Gastroesophageal sphincter (tissue), 4 donors: Measurements from ENCODE around the gene METTL21C. TPM values are rescaled to one million over a fixed set of nuclear protein-coding genes. Genes with fewer than 3 reads are reported as not detected.

ENCODE experiments used
- ATAC-seq: fragments of 150-250 bp; one replicate; pipeline ENCODE4 v1.9.1; 2016; ENCODE audit warnings: mild to moderate bottlenecking, moderate library complexity
- H3K27ac ChIP-seq, 4 donors: fragments of 200-600 bp; sonication (generic) in 3 of 4; 1 replicate in 3 of 4; 2 replicates in 1 of 4; pipeline ENCODE4 v1.5.1; 2016 to 2019
- H3K27me3 ChIP-seq: fragments of 200-600 bp; sonication (generic); one replicate; pipeline ENCODE4 v1.5.1; 2019
- H3K36me3 ChIP-seq, 2 donors: fragments of 200-600 bp; sonication (generic); one replicate each; pipeline ENCODE4 v1.5.1; 2019; ENCODE audit warnings: control low read depth in 1 of 2
- H3K4me1 ChIP-seq, 3 donors: fragments of 200-600 bp; sonication (generic); 1 replicate in 2 of 3; 2 replicates in 1 of 3; pipeline ENCODE4 v1.5.1; 2016 to 2019; ENCODE audit warnings: control low read depth in 2 of 3
- H3K4me3 ChIP-seq, 2 donors: fragments of 200-600 bp; sonication (generic); one replicate each; pipeline ENCODE4 v1.5.1; 2019; ENCODE audit warnings: mild to moderate bottlenecking in 1 of 2, moderate library complexity in 1 of 2
- H3K9me3 ChIP-seq, 3 donors: fragments of 200-600 bp; sonication (generic); one replicate each; pipeline ENCODE4 v1.5.1; 2017 to 2019; ENCODE audit warnings: control low read depth in 2 of 3
- CTCF ChIP-seq, 4 experiments: fragments of 200-600 bp in 2 of 4; fragments of 450-650 bp in 2 of 4; sonication (generic) in 1 of 4; IDR thresholded peaks; one replicate each; pipeline ENCODE4 v1.5.1; 2017 to 2019; ENCODE audit warnings: antibody characterized with exemption in 4 of 4, mild to moderate bottlenecking in 2 of 4, moderate library complexity in 2 of 4
- EP300 ChIP-seq: sonication (generic); formaldehyde crosslinking; IDR thresholded peaks from one replicate; pipeline ENCODE4 v1.6.1; 2017; ENCODE audit warnings: antibody characterized with exemption, mild to moderate bottlenecking
- POLR2A ChIP-seq, 2 donors: fragments of 450-650 bp; IDR thresholded peaks; one replicate each; pipeline ENCODE4 v1.6.1; 2017; ENCODE audit warnings: antibody characterized with exemption in 2 of 2, mild to moderate bottlenecking in 2 of 2, moderate library complexity in 1 of 2
- POLR2AphosphoS5 ChIP-seq: sonication (generic); formaldehyde crosslinking; IDR thresholded peaks from one replicate; pipeline ENCODE4 v1.6.1; 2017; ENCODE audit warnings: antibody characterized with exemption
- WGBS, 2 donors: methylation state at CpG; one replicate each; pipeline ENCODE4 v1.1.5; 2018; ENCODE audit warnings: low coverage in 1 of 2; 5-methylcytosine and 5-hydroxymethylcytosine counted together
- total RNA-seq, 4 donors: library from RNA; depleted of rRNA; stranded (reverse); fragments of >200 nt; gene quantifications; one replicate each; pipeline ENCODE4 v1.1.0, GENCODE V29; 2016

Gene METTL21C
- total RNA-seq, 4 donors from 2014 or later, result 0.62 TPM; not detected in 3

- H3K36me3 ChIP-seq, result peaks cover 4 to 91% of the 10 kb centered on the region in 2 donors
- 70 to 75% methylated on average over 4 of the region's 4 CpGs for WGBS, 2 donors
These were observed 52.8 kb downstream of the METTL21C start for GRCh38 chr13:102642029-102642428.

GRCh38 chr13:102638741-102639140 lies 56.1 kb downstream of the METTL21C start:
- WGBS, 2 donors, result 82 to 88% methylated on average over 2 to 3 of the region's 3 CpGs

More at GRCh38 chr13:102642029-102642428, 52.8 kb downstream of the METTL21C start:
- no peaks in the 10 kb centered on the region for H3K4me1 ChIP-seq
- no peak overlapping the region for H3K4me3 ChIP-seq
- no peaks in the 10 kb centered on the region for H3K9me3 ChIP-seq
- ATAC-seq, result no peak
- H3K27me3 ChIP-seq, result no peaks in the 10 kb centered on the region
- no peak overlapping the region for H3K27ac ChIP-seq
- TF ChIP-seq EP300 (no peak), CTCF (IDR thresholded peaks at IDR 0.05) (no peak), POLR2AphosphoS5 (no peak), POLR2A (IDR thresholded peaks at IDR 0.05) (no peak)

More at GRCh38 chr13:102638741-102639140, 56.1 kb downstream of the METTL21C start:
- no peaks in the 10 kb centered on the region for H3K27me3 ChIP-seq
- H3K9me3 ChIP-seq, result no peaks in the 10 kb centered on the region
- no peaks in the 10 kb centered on the region for H3K4me1 ChIP-seq
- H3K27ac ChIP-seq, result no peak overlapping the region
- TF ChIP-seq EP300 (no peak), POLR2AphosphoS5 (no peak), CTCF (IDR thresholded peaks at IDR 0.05) (no peak), POLR2A (IDR thresholded peaks at IDR 0.05) (no peak)
- no peak for ATAC-seq
- no peak overlapping the region for H3K4me3 ChIP-seq
- H3K36me3 ChIP-seq, result peaks cover 4 to 91% of the 10 kb centered on the region in 2 donors

Other genes with a start within 250 kb of the METTL21C start
- gene TPP2, start 98.1 kb downstream of the METTL21C start, total RNA-seq, result 10 to 100 TPM; 41.4 to 52.8 (median 42.2) TPM
- gene TEX30, start 78.7 kb upstream of the METTL21C start, total RNA-seq, result 10 to 100 TPM in 1 of 4 donors, 1 to 10 TPM in 3; 6.4 to 10.6 (median 7.7) TPM
- gene POGLUT2, start 103.9 kb upstream of the METTL21C start, total RNA-seq, result 10 to 100 TPM in 1 of 4 donors, 1 to 10 TPM in 3; 3.5 to 17.9 (median 6.9) TPM
- gene BIVM, start 104.1 kb upstream of the METTL21C start, total RNA-seq, result 10 to 100 TPM in 3 of 4 donors, 1 to 10 TPM in 1; 8.7 to 19.6 (median 15.8) TPM
- gene ERCC5, start 151.0 kb upstream of the METTL21C start, total RNA-seq, result 10 to 100 TPM; 57.5 to 75.6 (median 65.2) TPM